GM23338 (cell line): ENCODE measurements around the gene SMOC2. TPM values are rescaled to one million over a fixed set of nuclear protein-coding genes. Genes with fewer than 3 reads are reported as not detected.

Experiments
- ATAC-seq: fragments of 200-7000 bp; cut with Tn5 transposase; 3 replicates; pipeline ENCODE4 v1.9.1; 2020
- DNase-seq: peaks from one replicate; pipeline ENCODE4 v3.0.0-alpha.2; 2015; ENCODE audit warnings: low spot score
- H2AFZ ChIP-seq: fragments of 200-600 bp; sonication (generic); 2 replicates; pipeline ENCODE4 v1.8.0; 2016; ENCODE audit warnings: antibody characterized with exemption, mild to moderate bottlenecking, moderate library complexity
- H3F3A ChIP-seq: fragments of 200-600 bp; sonication (generic); replicated peaks from 2 replicates; pipeline ENCODE4 v1.8.0; 2017; ENCODE audit warnings: antibody characterized with exemption, mixed run types, low read depth
- H3K27ac ChIP-seq: fragments of 200-600 bp; sonication (generic); 2 replicates; pipeline ENCODE4 v1.6.1; 2016; ENCODE audit warnings: low read depth
- H3K27me3 ChIP-seq: fragments of 200-600 bp; sonication (generic); 2 replicates; pipeline ENCODE4 v1.8.0; 2016; ENCODE audit warnings: mild to moderate bottlenecking, mixed run types, moderate library complexity; ENCODE audit not compliant: insufficient read depth
- H3K36me3 ChIP-seq: fragments of 200-600 bp; sonication (generic); 2 replicates; pipeline ENCODE4 v1.8.0; 2016; ENCODE audit warnings: mild to moderate bottlenecking; ENCODE audit not compliant: insufficient read depth
- H3K4me1 ChIP-seq: fragments of 200-600 bp; sonication (generic); 2 replicates; pipeline ENCODE4 v1.8.0; 2016; ENCODE audit warnings: mild to moderate bottlenecking, moderate library complexity; ENCODE audit not compliant: insufficient read depth
- H3K4me2 ChIP-seq: fragments of 200-600 bp; sonication (generic); 2 replicates; pipeline ENCODE4 v1.7.1; 2017; ENCODE audit warnings: mixed run types
- H3K4me3 ChIP-seq: fragments of 200-600 bp; sonication (generic); 2 replicates; pipeline ENCODE4 v1.6.1; 2016; ENCODE audit warnings: mixed run types
- H3K79me2 ChIP-seq: fragments of 200-600 bp; sonication (generic); replicated peaks from 2 replicates; pipeline ENCODE4 v1.8.0; 2017; ENCODE audit warnings: mild to moderate bottlenecking; ENCODE audit not compliant: insufficient read depth
- H3K9me2 ChIP-seq: fragments of 200-600 bp; sonication (generic); 2 replicates; pipeline ENCODE4 v1.8.0; 2017; ENCODE audit not compliant: insufficient read depth
- H4K20me1 ChIP-seq: fragments of 200-600 bp; sonication (generic); replicated peaks from 2 replicates; pipeline ENCODE4 v1.8.0; 2017; ENCODE audit warnings: mild to moderate bottlenecking; ENCODE audit not compliant: insufficient read depth
- H3K27ac Mint-ChIP-seq: 2 replicates; pipeline ENCODE4 v1.8.0; 2020; ENCODE audit warnings: inconsistent platforms, mild to moderate bottlenecking, moderate library complexity, mixed read lengths
- H3K27me3 Mint-ChIP-seq: 3 replicates; pipeline ENCODE4 v1.8.0; 2022; ENCODE audit warnings: low read depth, mild to moderate bottlenecking, moderate library complexity, mixed read lengths, inconsistent platforms; ENCODE audit not compliant: insufficient read depth, poor library complexity
- H3K36me3 Mint-ChIP-seq: 3 replicates; pipeline ENCODE4 v1.8.0; 2021; ENCODE audit warnings: low read depth, mild to moderate bottlenecking, inconsistent platforms, moderate library complexity, mixed read lengths
- H3K4me1 Mint-ChIP-seq: 3 replicates; pipeline ENCODE4 v1.8.0; 2020; ENCODE audit warnings: mild to moderate bottlenecking, inconsistent platforms, mixed read lengths
- H3K4me3 Mint-ChIP-seq: 3 replicates; pipeline ENCODE4 v1.8.0; 2021; ENCODE audit warnings: moderate library complexity, mild to moderate bottlenecking, inconsistent platforms, mixed read lengths
- H3K9me3 Mint-ChIP-seq: 3 replicates; pipeline ENCODE4 v1.8.0; 2020; ENCODE audit warnings: moderate library complexity, mild to moderate bottlenecking, inconsistent platforms, mixed read lengths
- CREB1 ChIP-seq: fragments of 250-450 bp; sonication (Bioruptor Pico); IDR thresholded peaks from 2 replicates; pipeline ENCODE4 v1.5.0; 2020; ENCODE audit warnings: low read depth, mild to moderate bottlenecking, moderate library complexity
- EZH2 ChIP-seq: fragments of 200-600 bp; sonication (generic); IDR thresholded peaks from one replicate; pipeline ENCODE4 v1.8.0; 2017; ENCODE audit warnings: antibody characterized with exemption, mild to moderate bottlenecking, low read depth; ENCODE audit not compliant: unreplicated experiment
- REST ChIP-seq: IDR thresholded peaks from one replicate; pipeline ENCODE4 v1.6.1; 2018; ENCODE audit warnings: antibody characterized with exemption; ENCODE audit not compliant: unreplicated experiment
- STAT1 ChIP-seq: IDR thresholded peaks from one replicate; pipeline ENCODE4 v1.6.1; 2016; ENCODE audit warnings: antibody characterized with exemption; ENCODE audit not compliant: unreplicated experiment
- ZNF114 ChIP-seq: fragments of 250-450 bp; sonication (Bioruptor Pico); IDR thresholded peaks from 2 replicates; pipeline ENCODE4 v1.5.0; 2020; ENCODE audit warnings: mild to moderate bottlenecking, moderate library complexity
- ZNF462 ChIP-seq: fragments of 250-450 bp; sonication (Bioruptor Pico); IDR thresholded peaks from 2 replicates; pipeline ENCODE4 v1.5.0; 2020; ENCODE audit warnings: mild to moderate bottlenecking, moderate library complexity
- polyA plus RNA-seq: library from polyadenylated mRNA; unstranded; fragments of >200 nt; fragmentation: Nextera tagmentation; extraction: Ambion mirVana; gene quantifications from 2 replicates; pipeline ENCODE4 v1.2.1, GENCODE V29; 2016
- total RNA-seq: library from RNA; depleted of rRNA; stranded (reverse); fragments of >200 nt; shearing (Covaris generic); gene quantifications from 2 replicates; pipeline ENCODE4 v1.2.3, GENCODE V29; 2014

Gene SMOC2
- total and polyA plus RNA-seq, 2 experiments from 2014 or later = 4.3 to 6.5 TPM

- no peaks in the 10 kb centered on the region for H3K9me2 ChIP-seq
- no peaks in the 10 kb centered on the region for H3F3A ChIP-seq
- no peak overlapping the region for H3K4me3 ChIP-seq
- H4K20me1 ChIP-seq = no peaks in the 10 kb centered on the region
- no peaks in the 10 kb centered on the region for H3K27me3 ChIP-seq
- H3K79me2 ChIP-seq = no peaks in the 10 kb centered on the region
- no peak overlapping the region for H3K4me2 ChIP-seq
- ATAC-seq (no peak), DNase-seq (no peak)
- Mint-ChIP-seq H3K4me1 (peaks cover 13% of the 10 kb centered on the region; the same call in 2 of the 3 replicates), H3K27ac (no peak overlapping the region), H3K27me3 (peaks cover 5% of the 10 kb centered on the region), H3K36me3 (no peaks in the 10 kb centered on the region; the same call in 2 of the 3 replicates), H3K9me3 (no peaks in the 10 kb centered on the region), H3K4me3 (no peak overlapping the region)
- no peaks in the 10 kb centered on the region for H3K4me1 ChIP-seq
- H2AFZ ChIP-seq = no peak overlapping the region
- H3K36me3 ChIP-seq = no peaks in the 10 kb centered on the region
- H3K27ac ChIP-seq = no peak overlapping the region
- TF ChIP-seq EZH2 = no peak
- TF ChIP-seq CREB1 (CRISPR knock-in tag) = no peak
- TF ChIP-seq REST = no peak
- TF ChIP-seq ZNF114 (CRISPR knock-in tag) = no peak
- no peak for TF ChIP-seq STAT1
- TF ChIP-seq ZNF462 (CRISPR knock-in tag) = no peak
These were observed 27.1 kb downstream of the SMOC2 start for GRCh38 chr6:168468045-168468444.
